HG02588 (cell line): Measurements from ENCODE around the gene KRTAP3-3.
"Not testable (repeated sequence)": the region's sequence is repeated elsewhere in the genome, so short reads cannot be mapped to it uniquely, and the experiment has no call there.

ENCODE experiments used
- ATAC-seq: cut with Tn5 transposase; IDR thresholded peaks from one replicate; pipeline ENCODE4 v1.9.1; 2021; ENCODE audit warnings: mild to moderate bottlenecking, moderate library complexity; ENCODE audit not compliant: unreplicated experiment

The KRTAP3-3 gene

GRCh38 chr17:41008811-41009210, 14.8 kb upstream of the KRTAP3-3 start, which contains the start of gene KRTAP3-1:
KRTAP3-1 (minus strand) TSS chr17:41009128; CDS start chr17:41009074, 54 bp downstream.
- no peak for ATAC-seq

DNA sequence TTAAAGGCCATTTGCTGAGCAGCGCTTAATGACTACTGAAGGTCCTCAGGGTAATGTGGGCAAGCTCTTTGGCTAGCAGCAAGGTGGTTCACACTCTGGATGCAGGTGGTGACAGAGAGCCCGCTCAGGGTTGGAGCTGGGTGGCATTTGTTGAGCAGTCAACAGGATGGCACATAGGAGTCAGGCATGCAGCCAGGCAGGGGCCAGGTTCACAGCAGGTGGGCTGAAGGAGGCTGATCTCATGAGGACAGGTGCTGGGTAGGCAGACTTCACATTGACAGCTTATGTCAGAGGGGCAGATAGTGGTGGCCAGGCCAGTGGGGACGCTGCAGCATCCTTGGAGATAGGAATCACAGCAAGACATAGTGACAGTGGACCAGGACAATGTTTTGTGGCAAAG, 10.4 kb upstream of the KRTAP3-3 start:
- ATAC-seq = no peak

DNA sequence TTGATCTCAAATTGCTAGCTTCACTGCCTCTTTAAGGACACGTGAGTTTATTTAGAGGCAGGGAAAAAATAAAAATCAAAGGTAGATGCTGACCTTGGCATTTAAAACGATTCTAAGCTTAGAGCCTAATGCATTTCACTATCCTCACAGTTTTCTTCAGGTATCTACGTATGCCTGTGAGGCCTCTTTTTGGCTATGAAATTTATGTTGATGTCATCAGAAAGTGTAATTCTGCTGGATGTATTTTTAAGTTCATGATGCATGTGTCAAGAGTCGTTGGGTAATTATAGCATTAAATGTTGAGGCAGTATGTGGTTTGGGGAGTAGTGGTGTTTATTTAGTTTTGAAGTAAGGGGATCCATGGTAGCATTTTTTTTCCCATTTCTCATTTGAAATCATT, 10.0 kb upstream of the KRTAP3-3 start:
- ATAC-seq = no peak

- ATAC-seq = no peak
Observed at GRCh38 chr17:41002814-41003213, 8.8 kb upstream of the KRTAP3-3 start.

GRCh38 chr17:41001795-41002194, 7.8 kb upstream of the KRTAP3-3 start:
- ATAC-seq = no peak

DNA sequence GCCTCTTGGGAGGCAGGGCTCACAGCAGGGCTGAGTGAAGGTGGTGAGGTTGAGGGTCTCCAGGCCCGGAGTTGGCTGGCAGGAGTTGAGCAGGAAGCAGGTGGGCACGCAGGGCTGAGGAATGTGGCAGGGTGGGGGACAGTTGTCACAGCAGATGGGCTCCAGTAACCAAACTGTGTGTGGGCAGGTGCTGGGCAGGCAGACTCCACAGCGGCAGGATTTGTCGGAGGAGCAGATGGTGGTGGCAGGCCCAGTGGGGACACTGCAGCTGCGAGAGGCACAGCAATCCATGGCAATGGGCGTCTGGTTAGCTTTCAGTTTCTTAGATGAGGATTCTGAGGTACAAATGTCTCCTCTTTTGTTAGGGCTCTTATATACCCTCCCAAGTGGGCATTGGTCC, 5.6 kb upstream of the KRTAP3-3 start, which contains the start of gene KRTAP3-2:
Gene KRTAP3-2 (minus strand): TSS at position 344 of the 400 bp plus-strand sequence. CDS start 53 bp downstream, at position 291.
- not testable (repeated sequence) for ATAC-seq

DNA sequence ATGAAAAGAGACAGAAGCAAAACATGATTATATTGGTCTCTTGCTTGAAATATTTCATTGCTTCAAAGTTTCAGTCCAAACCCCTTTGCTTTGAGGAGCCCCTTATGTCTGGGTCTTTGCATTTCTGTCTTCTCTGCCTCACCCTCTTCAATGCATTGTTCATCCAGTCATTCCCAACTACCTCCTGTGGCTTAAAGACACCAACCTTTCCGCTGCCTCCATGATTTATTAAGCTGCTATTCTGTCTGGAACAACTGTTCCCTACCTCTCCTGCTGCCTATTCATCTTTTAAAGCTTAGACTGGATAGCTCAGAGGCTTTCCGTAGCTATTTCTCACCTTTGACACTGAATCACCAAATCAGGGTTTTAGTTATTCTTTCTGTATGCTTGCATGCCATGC, 3.4 kb upstream of the KRTAP3-3 start:
- no peak for ATAC-seq

DNA sequence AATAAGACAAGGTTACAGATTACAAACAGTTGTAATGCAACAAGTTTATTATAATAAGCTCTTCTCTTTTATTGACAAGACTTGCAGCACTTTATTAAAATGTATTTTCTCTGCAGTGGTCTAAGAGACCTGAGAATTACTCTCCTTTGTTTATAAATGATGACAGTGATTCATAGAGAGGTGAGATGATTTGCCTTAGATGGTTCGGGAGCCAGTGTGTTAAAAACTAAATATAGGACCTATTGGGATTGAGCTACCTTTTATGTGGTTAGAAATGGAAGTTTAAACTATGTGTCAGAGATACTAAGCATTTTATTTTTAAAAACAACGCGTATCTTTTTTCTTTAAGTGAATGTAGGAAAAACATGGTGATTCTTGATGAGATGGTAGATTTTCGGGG, 2.9 kb upstream of the KRTAP3-3 start:
- no peak for ATAC-seq

DNA sequence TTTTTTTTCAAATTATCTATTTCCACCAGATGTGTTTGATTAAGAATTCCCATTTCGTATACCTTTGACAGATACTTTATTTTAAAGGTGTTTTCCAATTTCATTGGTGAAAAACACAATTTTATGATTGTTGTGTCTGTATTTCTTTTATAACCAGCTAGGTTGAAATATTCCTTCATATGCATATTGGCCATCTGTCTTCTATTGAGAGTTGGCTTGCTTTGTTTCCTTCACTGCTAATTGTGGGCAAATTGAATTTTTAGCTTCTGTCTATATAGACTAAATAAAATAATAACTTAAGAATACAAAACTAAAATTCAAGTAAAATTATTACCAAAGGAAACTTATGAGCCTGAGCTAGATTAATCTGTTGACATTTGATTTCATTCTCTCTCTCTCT, 1.2 kb upstream of the KRTAP3-3 start:
- ATAC-seq = no peak

DNA sequence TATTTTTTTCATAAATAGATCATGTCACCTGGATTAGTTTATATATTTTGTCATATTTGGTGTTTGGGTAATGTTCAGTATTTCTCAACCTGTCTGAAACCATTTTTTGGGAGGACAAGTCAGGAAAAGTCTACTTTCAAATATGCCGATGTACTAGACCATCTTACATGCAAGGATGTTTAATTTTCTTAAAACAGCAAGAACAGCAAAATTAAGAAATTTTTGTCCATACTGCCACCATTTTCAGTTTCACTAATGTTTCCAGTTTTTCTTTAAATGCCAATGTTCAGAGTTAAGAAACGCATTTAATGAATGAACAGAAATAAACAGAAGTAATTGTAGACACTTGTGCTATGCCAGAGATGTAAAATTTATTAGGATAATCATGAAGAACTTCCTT, 880 bp downstream of the KRTAP3-3 start:
- ATAC-seq = no peak

GRCh38 chr17:40992666-40993065, 1.3 kb downstream of the KRTAP3-3 start:
- ATAC-seq = no peak

GRCh38 chr17:40986920-40987319, 7.0 kb downstream of the KRTAP3-3 start:
- no peak for ATAC-seq

- no peak for ATAC-seq
Observed at GRCh38 chr17:40984226-40984625, 9.7 kb downstream of the KRTAP3-3 start, which contains the start of gene KRT40. KRT40 (minus strand) TSS chr17:40984326; CDS start chr17:40984273, 53 bp downstream.

GRCh38 chr17:40981115-40981514, 12.8 kb downstream of the KRTAP3-3 start:
- no peak for ATAC-seq

- no peak for ATAC-seq
Observed at GRCh38 chr17:40980596-40980995, 13.4 kb downstream of the KRTAP3-3 start.

- no peak for ATAC-seq
Observed at GRCh38 chr17:40980117-40980516, 13.8 kb downstream of the KRTAP3-3 start.

DNA sequence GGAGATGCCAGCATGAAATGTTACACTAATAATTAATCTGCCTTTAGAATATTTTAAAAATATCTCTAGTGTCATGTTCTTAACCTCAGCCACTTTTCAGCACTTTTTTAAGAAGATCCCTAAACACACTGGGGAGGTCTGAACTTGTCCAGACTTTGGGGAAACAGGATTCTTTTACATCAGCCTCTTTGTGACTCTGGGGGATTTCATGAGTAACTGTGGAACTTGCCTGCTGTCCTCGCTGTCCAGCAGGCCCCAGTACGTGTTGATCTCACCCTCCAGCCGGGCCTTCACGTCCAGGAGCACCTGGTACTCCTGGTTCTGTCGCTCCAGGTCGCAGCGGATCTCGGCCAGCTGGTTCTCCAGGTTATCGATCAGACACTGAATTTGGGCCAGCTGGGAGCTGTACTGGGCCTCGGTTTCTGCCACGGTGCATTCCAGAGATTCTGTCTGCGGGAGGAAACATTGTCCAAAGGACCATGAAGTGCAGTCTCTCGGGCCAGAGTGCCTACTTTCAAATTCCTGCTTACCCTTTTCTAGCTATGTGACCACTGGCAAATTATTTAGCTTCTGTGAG, 15.3 kb downstream of the KRTAP3-3 start:
- no peak for ATAC-seq

DNA sequence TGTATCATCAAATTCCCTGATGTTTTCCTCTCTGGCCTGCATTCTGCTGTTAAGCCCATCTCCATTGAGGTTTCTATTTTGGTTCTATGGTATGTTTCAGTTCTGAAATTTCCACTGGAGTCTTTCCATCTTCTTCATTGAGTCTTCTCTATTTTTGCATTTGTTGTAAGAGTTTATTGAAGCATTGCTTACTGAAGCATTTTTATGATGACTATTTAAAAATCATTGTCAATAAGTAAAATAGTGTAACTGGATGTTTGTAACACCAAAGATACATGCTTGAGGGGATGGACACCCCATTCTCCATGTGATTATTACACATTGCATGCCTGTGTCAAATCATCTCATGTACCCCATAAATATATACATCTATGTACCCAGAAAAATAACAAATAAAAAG, 18.4 kb downstream of the KRTAP3-3 start:
- no peak for ATAC-seq

- ATAC-seq = no peak
Observed at GRCh38 chr17:40974366-40974765, 19.6 kb downstream of the KRTAP3-3 start.

DNA sequence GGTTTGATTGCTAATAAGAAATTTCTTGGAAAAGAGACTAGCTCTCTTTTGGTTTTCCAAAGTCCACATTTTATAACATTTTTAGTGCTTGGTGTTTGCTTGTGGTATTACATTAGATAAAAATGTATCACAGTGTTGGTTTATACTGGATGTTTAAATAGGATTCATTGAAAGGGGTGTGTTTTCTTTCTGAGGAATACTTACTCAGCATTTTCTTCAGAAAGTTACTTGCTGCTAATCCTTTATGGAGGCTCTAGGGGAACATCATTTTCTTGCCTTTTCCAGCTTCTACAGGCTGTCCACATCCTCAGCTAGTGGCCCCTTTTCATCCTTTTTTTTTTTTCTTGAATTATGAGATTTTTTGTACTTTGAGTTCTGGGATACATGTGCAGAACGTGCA, 26.4 kb downstream of the KRTAP3-3 start:
- no peak for ATAC-seq

GRCh38 chr17:40966848-40967247, 27.1 kb downstream of the KRTAP3-3 start, which contains the start of gene KRT39:
KRT39 (minus strand) TSS chr17:40966948; CDS start chr17:40966856, 92 bp downstream.
- ATAC-seq = no peak

- no peak for ATAC-seq
Observed at GRCh38 chr17:40963838-40964237, 30.1 kb downstream of the KRTAP3-3 start.

DNA sequence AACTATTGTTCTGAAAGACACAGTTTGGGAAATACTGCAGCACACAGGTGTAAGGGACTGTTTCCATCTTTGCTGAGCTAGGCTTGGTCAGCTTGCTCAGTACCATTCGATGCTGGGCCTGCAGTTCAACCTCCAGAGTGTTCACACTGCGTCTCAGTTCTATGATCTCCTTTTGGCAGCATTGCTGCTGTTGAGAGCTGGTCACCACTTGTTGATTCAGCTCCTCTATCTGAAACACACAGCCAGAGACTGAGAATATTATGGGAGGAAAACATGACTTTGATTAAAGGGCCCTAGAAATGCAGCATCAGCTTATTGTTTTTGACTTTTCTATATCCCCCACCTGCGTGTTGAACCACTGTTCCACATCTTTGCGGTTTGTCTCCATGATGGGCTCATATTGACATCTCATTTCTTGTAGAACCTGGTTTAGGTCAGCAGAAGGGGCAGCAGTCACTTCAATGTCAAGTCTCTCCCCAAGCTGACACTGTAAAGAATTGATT, 31.9 kb downstream of the KRTAP3-3 start:
- ATAC-seq = no peak
